Uterus (tissue), 4 donors: Measurements from ENCODE around the gene PSMG4. TPM values are rescaled to one million over a fixed set of nuclear protein-coding genes. Genes with fewer than 3 reads are reported as not detected.

Source experiments
- DNase-seq, 2 donors: peaks; one replicate each; pipeline ENCODE4 v3.0.0-alpha.2; 2019 to 2020
- H3K27ac ChIP-seq, 2 donors: fragments of 200-600 bp; sonication (generic); 1 replicate in 1 of 2; 2 replicates in 1 of 2; pipeline ENCODE4 v1.5.1; 2016 to 2018
- H3K27me3 ChIP-seq, 2 donors: fragments of 200-600 bp; sonication (generic); one replicate each; pipeline ENCODE4 v1.5.1; 2018 to 2019; ENCODE audit warnings: control low read depth in 1 of 2
- H3K36me3 ChIP-seq, 2 donors: fragments of 200-600 bp; sonication (generic); one replicate each; pipeline ENCODE4 v1.5.1; 2019; ENCODE audit warnings: control low read depth in 1 of 2
- H3K4me1 ChIP-seq, 2 donors: fragments of 200-600 bp; sonication (generic); one replicate each; pipeline ENCODE4 v1.5.1; 2018 to 2019; ENCODE audit warnings: control low read depth in 1 of 2
- H3K4me3 ChIP-seq, 2 donors: fragments of 200-600 bp; sonication (generic); 1 replicate in 1 of 2; 2 replicates in 1 of 2; pipeline ENCODE4 v1.5.1; 2018 to 2019; ENCODE audit warnings: mild to moderate bottlenecking in 1 of 2
- H3K9me3 ChIP-seq, 2 donors: fragments of 200-600 bp; sonication (generic); one replicate each; pipeline ENCODE4 v1.5.1; 2019; ENCODE audit warnings: control low read depth in 1 of 2
- POLR2A ChIP-seq, 2 donors: fragments of 450-650 bp; IDR thresholded peaks; one replicate each; pipeline ENCODE4 v1.6.1; 2016; ENCODE audit warnings: antibody characterized with exemption in 2 of 2, mild to moderate bottlenecking in 1 of 2, moderate library complexity in 1 of 2
- intact Hi-C: fragments of 100-400 bp; cut with DNase I; formaldehyde crosslinking; loops from one replicate; pipeline ENCODE4 v1.15.1; 2023; ENCODE audit warnings: low total_unique reads
- total RNA-seq, 4 donors: library from RNA; depleted of rRNA in 3 of 4; stranded (reverse); fragments of >200 nt in 3 of 4; gene quantifications; one replicate each; pipeline versions ENCODE4 v1.1.0 to v1.2.4, GENCODE V29; 2014 to 2023
- TF ChIP-seq, protein P1 (sequence below), 4 experiments: fragments of 200-600 bp in 2 of 4; fragments of 450-650 bp in 2 of 4; sonication (generic) in 2 of 4; IDR thresholded peaks; one replicate each; pipeline ENCODE4 v1.5.1; 2016 to 2019; ENCODE audit warnings: antibody characterized with exemption in 4 of 4, mild to moderate bottlenecking in 2 of 4, moderate library complexity in 1 of 4
- donor health status: DM: yes; HTN: yes; CAD: no.

PSMG4 gene
- total RNA-seq: 10 to 100 TPM; 13.1 to 49.4 (median 28.0) TPM

GRCh38 chr6:3258720-3259490, at the start of gene PSMG4:
TSS of gene PSMG4 (plus strand) at chr6:3258947. CDS start at chr6:3259023, 76 bp downstream.
- peak within 1 kb of the TSS; percentile 79 to 99 for H3K4me3 ChIP-seq
- intact Hi-C loops: no loop called here
- TF ChIP-seq, protein P1, sequence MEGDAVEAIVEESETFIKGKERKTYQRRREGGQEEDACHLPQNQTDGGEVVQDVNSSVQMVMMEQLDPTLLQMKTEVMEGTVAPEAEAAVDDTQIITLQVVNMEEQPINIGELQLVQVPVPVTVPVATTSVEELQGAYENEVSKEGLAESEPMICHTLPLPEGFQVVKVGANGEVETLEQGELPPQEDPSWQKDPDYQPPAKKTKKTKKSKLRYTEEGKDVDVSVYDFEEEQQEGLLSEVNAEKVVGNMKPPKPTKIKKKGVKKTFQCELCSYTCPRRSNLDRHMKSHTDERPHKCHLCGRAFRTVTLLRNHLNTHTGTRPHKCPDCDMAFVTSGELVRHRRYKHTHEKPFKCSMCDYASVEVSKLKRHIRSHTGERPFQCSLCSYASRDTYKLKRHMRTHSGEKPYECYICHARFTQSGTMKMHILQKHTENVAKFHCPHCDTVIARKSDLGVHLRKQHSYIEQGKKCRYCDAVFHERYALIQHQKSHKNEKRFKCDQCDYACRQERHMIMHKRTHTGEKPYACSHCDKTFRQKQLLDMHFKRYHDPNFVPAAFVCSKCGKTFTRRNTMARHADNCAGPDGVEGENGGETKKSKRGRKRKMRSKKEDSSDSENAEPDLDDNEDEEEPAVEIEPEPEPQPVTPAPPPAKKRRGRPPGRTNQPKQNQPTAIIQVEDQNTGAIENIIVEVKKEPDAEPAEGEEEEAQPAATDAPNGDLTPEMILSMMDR (IDR thresholded peaks at IDR 0.05): peak in 2 of 4 experiments; percentile 3 to 17
- peak in 1 of 2 donors; percentile 66 for TF ChIP-seq POLR2A (IDR thresholded peaks at IDR 0.05)
- H3K4me1 ChIP-seq: peaks cover 0 to 11% of the 10 kb centered on the region in 2 donors
- peak; percentile 94 to 97 for DNase-seq
- H3K27me3 ChIP-seq: no peaks in the 10 kb centered on the region
- H3K27ac ChIP-seq: peak within 1 kb of the TSS; percentile 73 to 79
- no peaks in the 10 kb centered on the region for H3K9me3 ChIP-seq
- H3K36me3 ChIP-seq: no peaks in the 10 kb centered on the region

DNA sequence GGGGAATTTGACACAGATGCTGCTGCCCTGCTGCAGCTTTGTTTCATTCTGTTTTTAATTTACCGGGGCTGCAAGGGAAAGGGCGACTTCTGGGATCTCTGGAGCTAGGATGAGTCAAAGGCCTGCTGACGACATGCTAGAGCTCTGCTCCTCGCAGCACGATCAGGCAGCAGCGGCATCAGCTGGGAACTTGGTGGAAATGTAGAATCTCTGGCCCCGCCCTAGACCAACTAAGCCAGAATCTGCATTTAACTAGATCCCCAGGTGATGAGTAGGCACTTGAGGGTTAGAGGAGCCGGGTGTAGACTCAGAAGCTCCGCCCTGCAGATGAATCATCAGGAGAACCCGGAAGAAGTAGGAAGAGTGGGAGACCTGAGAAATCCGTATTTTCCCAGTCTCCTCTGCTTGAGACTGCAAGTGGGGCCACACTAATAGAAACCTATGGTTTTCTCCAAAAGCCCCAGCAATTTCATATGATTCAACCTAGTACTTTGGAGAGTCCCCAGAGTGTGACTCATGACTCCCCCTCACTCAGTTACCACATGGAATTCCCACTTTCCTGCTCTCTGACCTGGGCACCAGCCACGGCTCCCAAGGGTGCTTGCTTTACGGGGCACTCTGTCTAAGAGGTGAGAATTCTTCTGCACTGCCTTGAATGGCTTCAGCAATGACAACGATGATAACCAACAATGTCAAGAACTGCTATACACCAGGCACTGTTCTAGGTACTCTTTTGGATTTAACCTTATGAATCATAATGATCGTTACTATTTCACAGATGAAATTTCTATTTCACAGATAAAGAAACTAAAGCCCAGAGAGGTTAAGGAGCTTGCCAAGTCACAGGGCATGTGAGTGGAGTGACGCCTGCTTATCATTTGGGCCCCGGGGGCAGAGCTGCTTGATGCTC, 49.4 kb upstream of the PSMG4 start:
- intact Hi-C loops: no loop called here
- peak overlapping the region in 1 of 2 donors; percentile 0 for H3K27ac ChIP-seq

GRCh38 chr6:3210024-3210610, 48.6 kb upstream of the PSMG4 start:
- H3K27ac ChIP-seq: no peak overlapping the region
- no peak for TF ChIP-seq POLR2A (IDR thresholded peaks at IDR 0.05)
- TF ChIP-seq, protein P1 (IDR thresholded peaks at IDR 0.05): no peak
- intact Hi-C loops: no loop called here
- no peaks in the 10 kb centered on the region for H3K27me3 ChIP-seq
- peaks cover 0 to 4% of the 10 kb centered on the region in 2 donors for H3K4me1 ChIP-seq
- no peak for DNase-seq
- H3K36me3 ChIP-seq: no peaks in the 10 kb centered on the region
- no peak overlapping the region for H3K4me3 ChIP-seq
- no peaks in the 10 kb centered on the region for H3K9me3 ChIP-seq

More for the DNA sequence above, 49.4 kb upstream of the PSMG4 start:
- Histone ChIP-seq H3K9me3 (no peaks in the 10 kb centered on the region), H3K27me3 (no peaks in the 10 kb centered on the region), H3K36me3 (no peaks in the 10 kb centered on the region), H3K4me3 (no peak overlapping the region), H3K4me1 (peaks cover 0 to 4% of the 10 kb centered on the region in 2 donors)
- no peak for TF ChIP-seq POLR2A (IDR thresholded peaks at IDR 0.05)
- TF ChIP-seq, protein P1 (IDR thresholded peaks at IDR 0.05): no peak
- peak; percentile 53 to 61 for DNase-seq

- H3K27me3 ChIP-seq: no peaks in the 10 kb centered on the region
- TF ChIP-seq POLR2A (IDR thresholded peaks at IDR 0.05): no peak
- TF ChIP-seq, protein P1 (IDR thresholded peaks at IDR 0.05): no peak
- no peak overlapping the region for H3K27ac ChIP-seq
- H3K36me3 ChIP-seq: no peaks in the 10 kb centered on the region
- no peak overlapping the region for H3K4me3 ChIP-seq
- intact Hi-C loops: no loop called here
- no peaks in the 10 kb centered on the region for H3K9me3 ChIP-seq
- no peak for DNase-seq
- H3K4me1 ChIP-seq: peaks cover 0 to 4% of the 10 kb centered on the region in 2 donors
These were observed 47.1 kb upstream of the PSMG4 start for GRCh38 chr6:3211681-3212080.
